NCI-H1417 treated with DMSO at 0.1 percent for 48 hours (cell line): Measurements from ENCODE around the gene ATP2C2.
"Not testable (repeated sequence)": the region's sequence is repeated elsewhere in the genome, so short reads cannot be mapped to it uniquely, and the experiment has no call there.

Experiments
- DNase-seq: peaks from one replicate; lab custom pipeline; 2025; lab: John Stamatoyannopoulos, UW

ATP2C2 gene

DNA sequence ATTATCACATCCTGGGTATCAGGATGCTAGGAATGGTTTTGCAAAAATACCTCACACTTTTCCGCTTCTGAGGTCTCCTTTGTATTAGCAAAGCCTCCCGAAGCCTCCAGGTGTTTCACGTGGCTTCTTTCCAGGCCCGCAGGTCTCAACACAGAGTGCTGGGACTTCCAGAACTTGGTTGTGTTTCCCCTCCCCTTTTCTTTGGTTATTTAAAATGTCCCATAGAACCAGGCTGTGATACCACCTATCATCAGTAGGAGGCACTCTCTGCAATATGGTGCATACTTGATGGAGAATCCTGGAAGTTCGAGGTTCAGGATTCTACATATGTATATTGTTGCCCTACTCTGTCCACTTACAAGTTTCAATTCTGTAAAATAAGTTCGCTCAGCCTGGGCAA, 28.8 kb downstream of the ATP2C2 start:
- DNase-seq, result no peak

DNA sequence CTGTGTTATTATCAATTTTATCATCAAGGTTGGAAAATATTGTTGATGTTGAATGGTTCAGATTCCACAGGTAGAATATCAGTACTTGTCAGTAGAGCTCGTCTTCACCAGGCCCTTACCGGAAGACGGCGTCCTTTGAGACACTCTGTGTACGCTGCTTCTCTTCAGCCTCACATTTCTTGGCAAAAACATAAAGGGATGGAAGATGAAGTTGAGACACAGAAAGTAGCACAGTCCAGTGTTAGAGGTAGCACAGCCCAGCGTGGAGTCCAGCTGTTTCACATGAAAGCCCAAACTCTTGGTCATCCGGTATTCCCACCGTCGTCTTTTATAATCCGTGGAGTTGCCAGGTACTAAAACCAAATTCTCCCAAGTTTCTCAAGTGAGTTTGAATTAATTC, 30.4 kb downstream of the ATP2C2 start:
- DNase-seq, result no peak

DNA sequence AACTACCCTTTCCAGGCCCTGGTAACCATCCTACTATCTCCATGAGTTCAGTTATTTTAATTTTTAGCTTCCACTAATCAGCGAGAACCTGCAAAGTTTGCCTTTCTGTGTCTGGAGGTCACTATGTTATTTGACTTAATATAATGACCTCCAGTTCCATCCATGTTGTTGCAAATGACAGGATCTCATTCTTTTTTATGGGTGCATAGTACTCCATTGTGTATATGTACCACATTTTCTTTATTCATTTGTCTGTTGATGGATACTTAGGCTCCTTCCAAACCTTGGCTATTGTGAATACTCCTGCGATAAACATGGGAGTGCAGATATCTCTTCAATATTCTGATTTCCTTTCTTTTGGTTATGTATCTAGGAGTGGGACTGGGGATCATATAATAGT, 31.6 kb downstream of the ATP2C2 start:
- DNase-seq, result not testable (repeated sequence)

DNA sequence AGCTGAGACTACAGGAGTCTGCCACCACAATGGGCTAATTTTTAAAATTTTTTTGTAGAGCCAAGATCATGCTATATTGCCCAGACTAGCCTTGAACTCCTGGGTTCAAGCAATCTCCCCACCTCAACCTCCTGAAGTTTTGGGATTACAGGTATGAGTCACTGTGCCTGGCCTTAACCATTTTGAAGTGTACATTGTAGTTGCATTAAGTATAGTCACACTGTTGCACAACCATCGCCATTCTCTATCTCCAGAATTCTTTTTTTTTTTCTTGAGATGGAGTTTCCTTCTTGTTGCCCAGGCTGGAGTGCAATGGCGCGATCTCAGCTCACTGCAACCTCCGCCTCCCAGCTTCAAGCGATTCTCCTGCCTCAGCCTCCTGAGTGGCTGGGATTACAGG, 35.1 kb downstream of the ATP2C2 start:
- DNase-seq, result not testable (repeated sequence)

DNA sequence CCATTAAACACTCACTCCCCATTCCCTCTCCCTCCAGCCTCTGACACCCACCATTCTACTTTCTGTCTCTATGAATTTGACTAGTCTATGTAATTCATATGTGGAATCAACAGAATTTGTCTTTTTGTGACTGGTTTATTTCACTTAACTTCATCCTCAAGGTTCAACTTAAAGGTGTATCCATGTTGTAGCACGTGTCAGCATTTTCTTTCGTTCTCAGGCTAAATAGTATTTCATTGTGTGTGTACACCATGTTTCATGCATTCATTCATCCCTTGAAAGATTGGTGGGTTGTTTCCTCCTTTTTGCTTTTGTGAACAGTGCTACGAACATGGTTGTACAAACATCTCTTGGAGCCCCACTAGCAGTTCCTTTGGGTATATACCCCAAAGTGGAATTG, 36.0 kb downstream of the ATP2C2 start:
- DNase-seq, result no peak

DNA sequence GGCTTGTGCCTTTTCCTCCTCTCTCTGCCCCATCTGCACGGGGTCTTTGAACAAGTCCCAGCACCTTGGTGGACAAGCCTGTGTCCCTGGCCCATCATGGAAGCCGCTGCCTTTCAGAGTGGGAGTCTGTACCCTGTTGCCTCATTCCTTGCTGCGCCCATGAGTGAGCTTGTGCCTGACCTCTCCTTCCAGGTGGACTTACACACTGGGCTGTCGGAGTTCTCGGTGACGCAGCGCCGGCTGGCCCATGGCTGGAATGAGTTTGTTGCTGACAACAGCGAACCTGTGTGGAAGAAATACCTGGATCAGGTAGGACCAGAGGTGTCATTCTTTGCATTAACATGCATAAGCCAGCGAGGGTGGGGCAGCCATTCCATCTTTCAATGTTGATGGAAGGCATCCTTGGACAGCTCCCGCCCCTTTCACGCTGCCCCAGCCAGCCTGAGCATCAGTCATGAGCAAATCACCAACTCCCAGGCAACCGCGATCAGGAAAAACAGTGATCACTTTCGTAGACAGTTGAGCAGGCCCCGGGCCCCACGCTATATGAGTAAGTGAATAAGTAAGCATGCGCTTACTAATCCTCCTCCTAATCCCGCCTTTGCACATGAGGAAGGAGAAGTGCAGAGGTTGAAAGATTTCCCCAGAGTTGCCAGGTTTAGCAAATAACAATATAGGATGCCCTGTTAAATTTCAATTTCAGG, 36.8 kb downstream of the ATP2C2 start:
- no peak for DNase-seq

DNA sequence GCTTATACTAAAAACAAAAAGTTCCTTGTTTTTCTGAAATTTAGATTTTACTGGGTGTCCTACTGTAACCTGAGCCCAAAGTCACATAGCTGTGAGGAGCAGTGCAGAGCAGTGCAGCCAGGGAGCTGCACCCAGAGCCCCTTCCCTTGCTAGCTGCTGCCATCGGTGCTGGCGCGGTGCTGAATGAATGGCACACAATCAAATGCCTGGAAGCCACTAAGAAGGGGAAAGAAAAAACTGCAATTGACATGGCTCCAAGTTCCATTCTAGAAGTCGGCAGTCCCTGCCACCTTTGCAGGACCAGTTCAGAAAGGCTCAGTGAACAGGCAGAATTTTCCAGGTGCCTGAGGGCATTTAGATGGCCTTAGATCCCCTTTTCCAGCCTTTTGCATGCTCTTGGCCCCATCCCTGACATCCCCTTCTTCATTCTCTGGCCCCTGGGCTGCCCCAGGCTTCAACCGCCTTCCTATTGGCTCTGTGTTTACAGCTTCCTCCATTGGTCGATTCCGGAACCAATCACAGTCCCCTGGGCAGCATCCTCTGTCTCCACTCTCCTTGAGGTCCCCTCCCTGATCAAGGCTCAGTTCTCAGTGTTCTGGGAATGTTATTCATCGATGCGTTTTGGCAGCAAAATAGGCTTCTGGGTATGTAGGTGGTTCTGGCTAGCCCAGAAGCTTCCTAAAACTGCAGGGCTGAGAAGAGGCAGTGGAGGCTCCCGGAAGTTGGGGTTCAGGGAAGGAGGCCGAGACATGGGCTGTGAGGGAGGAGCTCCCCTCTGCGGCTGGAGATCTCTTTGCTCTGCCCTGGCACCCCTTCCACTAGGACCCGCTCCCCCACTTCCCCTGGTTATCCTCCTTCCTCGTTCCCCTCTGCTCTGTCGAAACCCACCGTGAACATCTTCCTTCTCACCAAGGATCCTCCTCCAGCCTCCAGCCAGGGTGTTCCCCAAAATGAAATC, 37.9 kb downstream of the ATP2C2 start:
- no peak for DNase-seq

DNA sequence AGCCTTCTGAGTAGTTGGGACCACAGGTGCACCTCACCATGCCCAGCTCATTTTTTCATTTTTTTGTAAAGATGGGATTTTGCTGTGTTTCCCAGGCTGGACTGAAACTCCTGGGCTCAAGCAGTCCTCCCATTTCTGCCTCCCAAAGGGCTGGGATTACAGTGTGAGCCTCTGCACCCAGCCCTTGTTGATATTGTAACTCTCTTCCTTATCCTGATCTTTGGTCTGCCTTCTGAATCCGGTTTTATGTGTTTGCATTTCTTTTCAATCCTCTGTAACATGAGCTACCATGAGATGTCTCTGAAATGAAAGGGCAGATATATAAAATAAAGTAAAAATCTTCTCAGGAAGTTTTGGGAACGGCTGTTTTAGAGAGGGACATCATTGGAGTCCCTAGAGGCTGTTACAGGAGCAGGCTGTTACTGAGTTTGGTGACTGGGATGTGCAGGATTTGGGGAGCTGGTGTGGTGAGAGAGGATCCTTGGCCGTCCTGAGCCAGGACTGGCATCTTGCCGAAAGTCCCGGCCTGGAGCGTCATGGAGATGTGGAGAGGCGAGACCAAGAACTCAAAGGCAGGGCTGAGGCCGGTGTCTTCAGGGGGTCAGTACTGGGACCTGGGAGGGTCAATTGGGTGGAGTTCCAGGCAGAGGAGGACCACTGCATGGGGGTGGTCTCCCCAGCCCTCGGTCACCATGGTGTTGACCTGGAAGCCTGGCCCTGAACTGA, 39.4 kb downstream of the ATP2C2 start:
- DNase-seq, result no peak

DNA sequence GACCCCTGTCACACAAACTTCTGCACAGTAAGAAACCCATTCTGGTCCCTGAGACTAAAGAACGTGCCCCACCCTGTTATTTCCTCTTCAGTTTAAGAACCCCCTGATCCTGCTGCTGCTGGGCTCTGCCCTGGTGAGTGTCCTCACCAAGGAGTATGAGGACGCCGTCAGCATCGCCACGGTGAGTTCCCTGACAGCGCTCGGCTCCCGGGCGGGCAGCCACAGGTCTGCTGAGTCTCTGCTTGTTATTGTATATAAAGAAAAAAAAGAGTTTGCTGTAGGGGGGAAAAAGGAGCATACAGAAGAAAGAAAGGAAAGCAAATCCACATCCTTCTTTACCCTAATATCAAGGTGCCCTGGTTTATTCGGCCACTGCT, 40.0 kb downstream of the ATP2C2 start:
- DNase-seq, result no peak

DNA sequence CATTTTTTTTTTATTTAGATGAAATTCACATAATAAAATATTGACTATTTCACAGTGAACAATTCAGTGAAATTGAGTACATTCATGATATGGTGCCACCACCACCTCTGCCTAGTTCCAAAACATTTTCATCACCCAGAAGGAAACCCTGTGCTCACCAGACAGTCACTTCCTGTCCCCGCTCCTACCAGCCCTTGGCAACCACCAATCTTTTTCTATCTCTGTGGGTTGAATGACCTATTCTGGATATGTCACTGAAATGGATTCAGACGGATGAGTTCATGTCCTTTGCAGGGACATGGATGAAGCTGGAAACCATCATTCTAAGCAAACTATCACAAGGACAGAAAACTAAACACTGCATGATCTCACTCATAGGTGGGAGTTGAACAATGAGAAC, 40.5 kb downstream of the ATP2C2 start:
- no peak for DNase-seq

DNA sequence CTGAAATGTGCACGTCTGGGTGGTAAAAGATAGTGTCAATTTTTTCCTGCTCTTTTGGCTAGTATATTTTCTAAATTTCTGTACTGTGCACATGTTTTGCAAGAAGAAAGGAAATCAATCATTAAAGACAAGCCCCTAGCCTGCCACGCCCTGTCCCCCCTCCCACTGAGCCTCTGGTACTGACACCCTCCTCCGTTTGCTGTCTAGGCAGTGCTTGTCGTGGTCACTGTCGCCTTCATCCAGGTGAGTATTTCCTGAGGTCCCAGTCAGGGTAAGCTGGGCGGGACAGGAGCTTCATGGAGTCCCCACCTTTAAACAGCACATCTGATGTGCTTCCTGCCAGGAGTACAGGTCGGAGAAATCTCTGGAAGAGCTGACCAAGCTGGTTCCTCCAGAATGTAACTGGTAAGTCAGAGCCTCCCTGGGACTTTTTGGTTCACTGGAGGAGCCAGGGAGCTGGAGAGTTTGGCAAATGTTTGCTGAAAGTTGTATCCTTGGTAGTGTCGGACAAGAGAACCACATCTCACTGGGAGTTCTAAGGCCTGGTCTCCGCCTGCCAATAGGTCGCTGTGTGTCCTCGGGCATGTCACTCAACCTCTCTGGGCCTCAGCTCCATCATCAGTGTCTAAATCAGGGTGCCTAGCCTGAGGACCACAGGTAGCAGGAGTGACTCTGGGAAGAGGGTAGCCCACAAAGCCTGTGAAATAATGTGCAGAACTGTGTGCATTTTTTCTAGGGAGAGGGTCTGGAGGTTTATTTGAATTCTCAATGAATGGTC, 42.2 kb downstream of the ATP2C2 start:
- DNase-seq, result no peak

DNA sequence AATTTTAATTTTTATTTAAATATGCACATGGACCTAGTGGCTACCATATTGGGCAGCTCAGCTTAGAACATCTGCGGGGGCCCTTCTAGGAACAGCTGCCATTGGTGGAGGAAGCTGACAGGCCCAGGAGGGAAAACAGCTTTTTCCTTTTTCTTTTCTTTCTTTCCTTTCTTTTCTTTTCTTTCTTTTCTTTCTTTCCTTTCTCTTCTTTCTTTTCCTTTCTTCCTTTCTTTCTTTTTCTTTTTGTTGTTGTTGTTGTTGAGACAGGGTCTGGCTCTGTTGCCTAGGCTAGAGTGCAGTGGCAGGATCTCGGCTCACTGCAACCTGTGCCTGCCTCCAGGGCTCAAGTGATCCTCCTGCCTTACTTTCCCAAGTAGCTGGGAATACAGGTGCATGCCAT, 43.4 kb downstream of the ATP2C2 start:
- DNase-seq, result no peak

DNA sequence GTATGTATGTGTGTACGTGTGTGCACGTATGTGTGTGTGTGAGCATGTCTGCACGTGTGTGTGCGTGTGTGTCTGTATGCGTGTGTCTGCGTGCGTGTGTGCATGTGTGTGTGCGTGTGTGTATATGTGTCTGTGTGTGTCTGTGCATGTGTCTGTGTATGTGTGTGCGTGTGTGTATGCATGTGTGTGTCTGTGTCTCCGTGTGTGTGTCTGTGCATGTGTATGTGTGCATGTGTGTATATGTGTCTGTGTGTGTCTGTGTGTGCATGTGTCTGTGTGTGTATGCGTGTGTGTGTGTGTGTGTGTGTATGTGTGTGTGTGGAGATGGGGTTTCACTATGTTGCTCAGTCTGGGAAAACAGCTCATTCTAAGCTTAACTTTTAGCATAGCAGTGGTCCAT, 43.9 kb downstream of the ATP2C2 start:
- DNase-seq, result no peak

DNA sequence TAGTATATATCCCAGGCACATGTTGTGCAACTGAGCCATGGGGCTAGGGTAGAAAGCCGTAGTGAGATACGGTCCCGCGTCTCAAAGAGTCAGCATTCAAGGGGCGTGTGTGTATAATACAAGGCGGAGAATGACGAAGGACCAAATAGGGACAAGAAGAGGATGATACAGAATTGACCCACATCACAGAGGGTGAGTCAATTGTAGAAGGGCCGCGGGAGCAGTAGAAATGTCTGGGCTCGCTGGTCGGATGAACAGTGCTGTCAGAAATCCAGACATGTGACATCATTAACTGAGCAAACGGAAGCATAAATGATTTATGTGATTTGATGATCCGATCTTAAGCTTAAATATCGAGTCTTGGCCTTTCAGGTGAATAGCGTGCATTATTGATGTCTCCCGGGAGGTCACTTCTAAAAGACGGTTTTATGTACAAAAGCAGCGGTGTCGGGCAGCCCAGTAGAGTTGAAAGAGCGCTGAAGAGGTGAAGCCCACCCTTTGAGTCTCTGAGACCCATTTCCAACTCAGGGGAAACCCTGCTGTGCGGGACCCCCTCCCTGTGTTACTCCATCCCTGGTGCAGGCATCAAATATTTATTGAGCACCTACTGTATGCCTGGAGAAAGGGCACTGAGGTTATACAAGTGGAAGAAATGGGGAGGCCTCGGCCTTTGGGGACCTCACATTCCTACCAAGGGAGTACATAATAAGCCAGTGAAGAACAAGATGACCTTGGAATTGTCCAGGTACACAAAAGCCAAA, 45.1 kb downstream of the ATP2C2 start:
- no peak for DNase-seq

DNA sequence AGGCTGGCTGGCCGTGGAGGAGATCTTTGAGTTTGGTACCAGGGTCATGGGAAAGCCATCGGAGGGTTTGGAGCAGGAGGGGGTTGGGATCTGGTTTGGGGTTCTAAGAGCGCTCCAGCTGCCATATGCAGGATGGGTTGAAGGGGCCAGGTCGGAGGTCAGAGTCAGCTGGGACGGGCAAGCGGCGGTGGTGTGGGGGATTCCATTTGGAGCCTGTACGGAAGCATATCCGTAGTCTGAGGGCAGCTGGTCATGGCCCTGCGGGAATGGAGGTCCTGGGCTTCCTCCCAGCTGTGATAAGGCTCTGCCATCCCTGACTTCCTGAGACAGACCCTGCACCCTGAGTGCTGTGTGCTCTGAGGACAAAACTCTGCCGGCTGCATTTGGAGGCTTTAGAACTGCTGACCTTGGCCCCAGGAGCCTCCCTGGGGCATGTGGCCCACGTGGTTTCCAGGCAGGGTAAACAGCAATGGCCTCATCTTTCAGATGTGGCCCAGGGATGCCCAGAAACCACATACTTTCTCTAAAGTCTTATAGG, 46.5 kb downstream of the ATP2C2 start:
- DNase-seq, result no peak

DNA sequence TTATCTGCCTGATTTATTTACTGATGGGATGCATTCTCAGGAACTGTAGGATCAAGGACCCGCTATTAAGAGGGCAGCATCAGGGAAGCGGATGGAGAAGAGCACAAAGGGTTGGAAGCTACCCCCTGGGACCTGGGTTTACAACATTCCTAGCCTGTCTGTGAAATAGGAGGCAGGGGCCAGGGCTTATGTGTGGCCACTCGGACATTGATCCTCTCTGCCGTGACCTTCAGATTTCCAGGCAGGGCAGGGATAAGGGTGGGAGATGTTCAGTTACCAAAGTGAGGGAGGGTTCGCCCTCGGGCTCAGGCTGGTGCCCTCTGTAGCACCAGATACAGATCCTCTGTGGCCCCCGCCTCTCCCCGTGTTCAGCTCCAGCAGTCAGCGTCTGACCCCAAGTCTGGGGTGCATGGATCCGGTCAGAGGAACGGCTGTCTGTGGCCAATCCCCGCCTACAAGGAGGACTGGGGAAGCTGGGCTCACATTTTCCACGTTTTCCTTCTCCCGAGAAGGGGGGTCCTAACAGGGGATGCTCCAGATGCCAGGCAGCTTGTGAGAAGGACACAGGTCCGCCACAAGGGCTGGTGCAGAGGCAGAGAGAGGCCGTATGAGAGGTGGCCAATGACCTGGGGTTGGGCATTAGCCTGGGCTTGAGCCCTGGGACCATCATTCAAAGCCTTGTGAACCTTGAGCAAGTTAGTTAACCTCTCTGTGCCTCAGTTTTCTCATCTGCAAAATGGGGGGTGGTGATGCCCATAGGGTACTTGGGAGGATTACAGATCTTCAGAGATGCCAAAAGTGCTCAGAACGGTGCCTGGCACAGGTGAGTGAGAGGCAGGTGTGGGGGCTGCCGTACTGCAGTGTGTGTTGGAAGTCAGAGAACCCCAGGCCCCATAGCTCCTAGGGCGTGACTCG, 48.3 kb downstream of the ATP2C2 start:
- DNase-seq, result no peak

DNA sequence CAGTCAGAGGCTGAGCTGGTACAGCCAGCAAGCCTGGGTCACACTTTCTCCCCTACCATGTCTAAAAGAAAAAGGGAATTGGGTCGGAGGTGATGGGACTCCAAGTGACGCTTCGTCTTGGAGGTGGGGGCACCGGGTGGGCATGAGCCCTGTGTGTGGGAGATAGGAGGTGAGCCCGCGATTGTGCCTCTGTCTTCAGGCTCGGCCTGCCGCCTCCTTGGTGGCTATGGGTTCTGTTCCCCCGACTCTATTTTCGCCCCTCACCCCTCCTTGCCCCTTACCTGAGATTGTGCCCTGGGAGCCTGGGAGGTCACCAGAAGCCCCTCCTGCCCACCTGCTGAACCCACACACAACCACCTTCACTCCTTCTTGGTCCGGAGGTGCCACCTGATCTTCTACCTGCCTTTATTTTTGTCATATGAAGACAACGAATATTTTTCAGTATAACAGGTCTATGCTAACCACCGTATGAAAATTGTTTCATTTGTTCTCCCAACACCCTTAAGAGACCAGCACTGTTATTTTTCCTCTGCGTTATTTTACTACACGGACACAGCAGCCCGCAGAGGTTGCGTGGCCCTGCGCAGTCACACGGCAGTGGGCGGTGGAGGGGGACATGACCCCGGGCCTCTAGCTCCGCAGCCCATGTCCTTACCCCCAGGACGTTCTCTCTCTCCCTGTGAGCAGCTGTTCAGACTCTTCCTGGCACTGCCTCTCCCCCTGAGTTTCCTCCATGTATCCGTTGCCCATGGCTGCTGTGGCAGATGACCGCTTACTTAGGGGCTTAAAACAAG, 49.9 kb downstream of the ATP2C2 start:
- DNase-seq, result no peak

DNA sequence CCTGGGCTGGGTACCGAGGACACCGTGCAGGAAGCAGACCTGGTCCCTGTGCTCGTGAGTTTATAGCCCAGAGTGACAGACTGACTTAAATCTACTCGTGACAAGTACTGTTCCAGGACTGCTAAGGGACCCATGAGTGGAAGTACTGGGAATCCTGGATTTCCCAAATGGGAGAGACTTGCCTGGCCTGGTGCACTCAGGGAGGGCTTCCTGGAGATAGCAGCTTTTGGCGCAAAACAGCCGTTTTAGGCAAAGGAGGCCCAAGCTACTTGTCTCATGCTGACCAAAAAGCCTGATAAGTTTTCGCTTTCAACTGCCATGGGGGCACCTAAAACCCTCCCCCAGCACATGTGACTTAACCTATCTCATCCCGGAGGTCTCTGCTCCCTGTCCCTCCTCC, 51.4 kb downstream of the ATP2C2 start:
- DNase-seq, result no peak

DNA sequence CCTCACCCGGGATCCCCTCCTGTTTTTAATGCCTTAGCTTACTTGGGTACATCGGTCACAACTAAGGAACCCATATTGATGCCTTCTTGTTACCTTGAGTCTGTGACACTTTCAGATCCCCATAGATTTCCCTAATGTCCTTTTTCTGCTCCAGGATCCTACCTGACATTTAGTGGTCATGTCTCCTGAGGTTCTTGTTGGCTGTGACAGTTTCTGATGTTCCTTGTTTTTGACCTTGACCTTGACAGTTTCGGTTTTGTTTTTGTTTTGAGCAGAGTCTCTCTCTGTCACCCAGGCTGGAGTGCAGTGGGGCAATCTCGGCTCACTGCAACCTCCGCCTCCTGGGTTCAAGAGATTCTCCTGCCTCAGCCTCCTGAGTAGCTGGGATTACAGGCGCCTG, 52.2 kb downstream of the ATP2C2 start:
- DNase-seq, result not testable (repeated sequence)
